Brain microvascular endothelial cell (primary cell): Measurements from ENCODE around the gene SLFN11.
"Not testable (repeated sequence)": the region's sequence is repeated elsewhere in the genome, so short reads cannot be mapped to it uniquely, and the experiment has no call there.

ENCODE experiments used
- DNase-seq: peaks from one replicate; pipeline ENCODE4 v3.0.0-alpha.2; 2020
- H3K27ac ChIP-seq: fragments of 250-450 bp; sonication (Bioruptor Pico); 2 replicates; pipeline ENCODE4 v1.5.1; 2020; ENCODE audit warnings: mild to moderate bottlenecking, moderate library complexity
- H3K27me3 ChIP-seq: fragments of 250-450 bp; sonication (Bioruptor Pico); replicated peaks from 2 replicates; pipeline ENCODE4 v1.5.1; 2020; ENCODE audit warnings: mild to moderate bottlenecking
- H3K36me3 ChIP-seq: fragments of 250-450 bp; sonication (Bioruptor Pico); replicated peaks from 2 replicates; pipeline ENCODE4 v1.5.1; 2020; ENCODE audit warnings: mild to moderate bottlenecking
- H3K4me3 ChIP-seq: 2 replicates; pipeline ENCODE4 v1.5.1; 2011; ENCODE audit warnings: low read depth, mild to moderate bottlenecking, control low read depth, low read length, moderate library complexity
- in situ Hi-C: cut with HindIII; loops from 2 replicates; pipeline ENCODE4 v1.10.0; 2017; ENCODE audit warnings: low sequenced_read_pairs, low pct_ligation_motif_present
- TF ChIP-seq, protein P1 (sequence below): IDR thresholded peaks from 2 replicates; pipeline ENCODE4 v1.5.1; 2011; ENCODE audit warnings: low read depth, mild to moderate bottlenecking, moderate library complexity, low read length, control low read depth, inconsistent platforms; ENCODE audit errors: missing control alignments

The SLFN11 gene

GRCh38 chr17:35404360-35404759 is 30.9 kb upstream of the SLFN11 start:
- in situ Hi-C loops, result no loop called here
- DNase-seq, result no peak
- no peak overlapping the region for H3K4me3 ChIP-seq

GRCh38 chr17:35393783-35394182 is 20.4 kb upstream of the SLFN11 start:
- in situ Hi-C loops, H3K27me3 ChIP-seq, H3K36me3 ChIP-seq, H3K27ac ChIP-seq, H3K4me3 ChIP-seq, DNase-seq: not testable (repeated sequence)

More at GRCh38 chr17:35404360-35404759, 30.9 kb upstream of the SLFN11 start:
- H3K36me3 ChIP-seq, result peaks cover 12% of the 10 kb centered on the region
- no peaks in the 10 kb centered on the region for H3K27me3 ChIP-seq
- TF ChIP-seq, protein P1, sequence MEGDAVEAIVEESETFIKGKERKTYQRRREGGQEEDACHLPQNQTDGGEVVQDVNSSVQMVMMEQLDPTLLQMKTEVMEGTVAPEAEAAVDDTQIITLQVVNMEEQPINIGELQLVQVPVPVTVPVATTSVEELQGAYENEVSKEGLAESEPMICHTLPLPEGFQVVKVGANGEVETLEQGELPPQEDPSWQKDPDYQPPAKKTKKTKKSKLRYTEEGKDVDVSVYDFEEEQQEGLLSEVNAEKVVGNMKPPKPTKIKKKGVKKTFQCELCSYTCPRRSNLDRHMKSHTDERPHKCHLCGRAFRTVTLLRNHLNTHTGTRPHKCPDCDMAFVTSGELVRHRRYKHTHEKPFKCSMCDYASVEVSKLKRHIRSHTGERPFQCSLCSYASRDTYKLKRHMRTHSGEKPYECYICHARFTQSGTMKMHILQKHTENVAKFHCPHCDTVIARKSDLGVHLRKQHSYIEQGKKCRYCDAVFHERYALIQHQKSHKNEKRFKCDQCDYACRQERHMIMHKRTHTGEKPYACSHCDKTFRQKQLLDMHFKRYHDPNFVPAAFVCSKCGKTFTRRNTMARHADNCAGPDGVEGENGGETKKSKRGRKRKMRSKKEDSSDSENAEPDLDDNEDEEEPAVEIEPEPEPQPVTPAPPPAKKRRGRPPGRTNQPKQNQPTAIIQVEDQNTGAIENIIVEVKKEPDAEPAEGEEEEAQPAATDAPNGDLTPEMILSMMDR, result no peak
- no peak overlapping the region for H3K27ac ChIP-seq

DNA sequence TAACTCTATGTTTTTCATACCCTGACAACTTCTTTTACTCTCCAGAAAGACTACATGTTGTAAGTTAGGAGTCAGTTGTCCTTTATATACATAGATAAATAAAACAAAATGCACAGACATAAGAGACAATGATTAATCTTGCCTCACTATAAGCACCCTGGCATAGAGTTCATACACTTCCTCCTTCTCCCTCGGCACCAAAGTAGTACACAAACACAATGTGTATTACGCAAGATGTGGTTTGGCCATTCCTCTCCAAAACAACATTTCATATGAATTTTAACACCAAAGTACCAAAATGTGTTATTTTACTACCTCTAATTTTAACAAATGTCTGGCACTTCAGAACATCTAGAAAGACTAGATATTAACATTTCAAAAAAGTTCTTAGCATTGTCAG is 17.2 kb upstream of the SLFN11 start:
- no peak overlapping the region for H3K4me3 ChIP-seq
- H3K27me3 ChIP-seq, result no peaks in the 10 kb centered on the region
- TF ChIP-seq, protein P1, result no peak
- no peak for DNase-seq
- in situ Hi-C loops, result no loop called here
- H3K27ac ChIP-seq, result no peak overlapping the region
- no peaks in the 10 kb centered on the region for H3K36me3 ChIP-seq

DNA sequence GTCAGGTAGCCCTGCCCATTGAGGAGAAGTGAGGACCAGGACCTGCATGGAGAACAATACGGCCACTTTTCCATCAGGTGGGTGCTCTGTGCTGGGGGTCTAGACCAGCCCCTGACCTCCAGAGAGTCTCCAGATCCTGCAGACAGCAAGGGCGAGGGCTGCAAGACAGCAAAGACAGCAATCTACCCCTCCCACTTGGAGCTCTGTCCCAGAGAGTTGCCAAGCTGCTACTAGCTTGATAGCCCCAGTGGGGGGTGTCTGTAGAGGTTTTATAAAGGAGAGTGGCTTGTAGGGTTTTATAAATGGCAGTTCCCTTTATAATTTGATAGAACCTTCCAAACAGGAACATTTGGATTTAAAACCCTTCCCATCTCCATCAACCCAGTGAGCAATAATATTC is 16.7 kb upstream of the SLFN11 start:
- no peak overlapping the region for H3K4me3 ChIP-seq
- no peaks in the 10 kb centered on the region for H3K36me3 ChIP-seq
- no peak overlapping the region for H3K27ac ChIP-seq
- DNase-seq, result no peak
- H3K27me3 ChIP-seq, result no peaks in the 10 kb centered on the region
- TF ChIP-seq, protein P1, result no peak
- in situ Hi-C loops, result no loop called here

- DNase-seq, result no peak
- H3K27ac ChIP-seq, result no peak overlapping the region
- no peaks in the 10 kb centered on the region for H3K36me3 ChIP-seq
- TF ChIP-seq, protein P1, result no peak
- no peak overlapping the region for H3K4me3 ChIP-seq
- no peaks in the 10 kb centered on the region for H3K27me3 ChIP-seq
- in situ Hi-C loops, result no loop called here
These were observed 14.1 kb upstream of the SLFN11 start for GRCh38 chr17:35387496-35387895.

DNA sequence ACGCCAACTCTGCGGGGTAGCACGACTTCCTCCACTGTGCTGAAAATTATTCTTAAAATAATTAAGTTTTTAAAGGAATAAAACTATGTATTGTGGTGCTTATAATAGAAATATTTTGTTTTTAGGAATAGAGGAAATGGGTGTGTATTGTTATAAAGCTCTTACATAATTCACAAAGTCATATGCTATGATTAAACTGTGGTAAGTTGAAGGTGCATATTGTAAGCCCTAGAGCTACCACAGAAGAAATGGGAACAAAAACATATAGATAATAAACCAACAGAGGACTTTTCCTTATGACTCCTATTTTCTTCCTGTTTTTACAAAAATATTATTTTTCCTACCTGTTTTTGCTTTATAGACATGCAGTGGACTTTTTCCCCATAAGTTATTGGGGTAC is 4.3 kb upstream of the SLFN11 start:
- DNase-seq, result no peak
- in situ Hi-C loops, result no loop called here
- TF ChIP-seq, protein P1, result no peak
- no peaks in the 10 kb centered on the region for H3K36me3 ChIP-seq
- no peak overlapping the region for H3K27ac ChIP-seq
- H3K27me3 ChIP-seq, result peaks cover 5% of the 10 kb centered on the region
- H3K4me3 ChIP-seq, result no peak overlapping the region
